Stimulated activated CD4-positive, alpha-beta T cell treated with anti-CD3 and anti-CD28 coated beads, TNF-alpha, amount 100 ng/mL, for 24 hours (primary cell): ENCODE measurements around the gene OR8J3.
"Not testable (repeated sequence)": the region's sequence is repeated elsewhere in the genome, so short reads cannot be mapped to it uniquely, and the experiment has no call there.

ENCODE experiments used
- DNase-seq, 3 experiments: peaks; one replicate each; pipeline ENCODE4 v3.0.0-alpha.2; 2020; ENCODE audit warnings: low read depth in 3 of 3

Gene OR8J3

GRCh38 chr11:56140151-56140661 lies at the start of gene OR8J3:
Gene OR8J3, minus strand, starts transcription at chr11:56140201. Its CDS starts 2,483 bp downstream, at chr11:56137718.
- no peak for DNase-seq

GRCh38 chr11:56188602-56189001 lies 48.6 kb upstream of the OR8J3 start:
- DNase-seq: no peak

- DNase-seq: no peak
Observed at GRCh38 chr11:56183459-56183858, 43.5 kb upstream of the OR8J3 start.

GRCh38 chr11:56176318-56176717 lies 36.3 kb upstream of the OR8J3 start, which contains the start of gene OR5J2:
Gene OR5J2, plus strand, starts transcription at chr11:56176618. Its CDS starts 0 bp downstream, at chr11:56176618.
- DNase-seq: no peak

GRCh38 chr11:56172256-56172830 lies 32.3 kb upstream of the OR8J3 start:
- DNase-seq: no peak

- DNase-seq: no peak
Observed at GRCh38 chr11:56163804-56164203, 23.8 kb upstream of the OR8J3 start.

- DNase-seq: no peak
Observed at GRCh38 chr11:56160217-56160616, 20.2 kb upstream of the OR8J3 start, which contains the start of gene OR8K5. Gene OR8K5, minus strand, starts transcription at chr11:56160317. Its CDS starts 0 bp downstream, at chr11:56160317.

GRCh38 chr11:56152333-56152732 lies 12.3 kb upstream of the OR8J3 start:
- no peak for DNase-seq

GRCh38 chr11:56151376-56151775 lies 11.4 kb upstream of the OR8J3 start:
- DNase-seq: no peak

- not testable (repeated sequence) for DNase-seq
Observed at GRCh38 chr11:56143681-56144080, 3.7 kb upstream of the OR8J3 start.

GRCh38 chr11:56122073-56122472 lies 17.9 kb downstream of the OR8J3 start, which contains the start of gene OR8H3:
Gene OR8H3, plus strand, starts transcription at chr11:56122373. Its CDS starts 0 bp downstream, at chr11:56122373.
- DNase-seq: no peak

GRCh38 chr11:56103210-56103737 lies 36.7 kb downstream of the OR8J3 start, which contains the start of gene OR8H2:
Gene OR8H2, plus strand, starts transcription at chr11:56103687. Its CDS starts 1,356 bp downstream, at chr11:56105043.
- DNase-seq: no peak

GRCh38 chr11:56093008-56093407 lies 47.0 kb downstream of the OR8J3 start, which contains the start of gene OR8I2:
Gene OR8I2, plus strand, starts transcription at chr11:56093308. Its CDS starts 0 bp downstream, at chr11:56093308.
- DNase-seq: no peak

GRCh38 chr11:56089697-56090096 lies 50.3 kb downstream of the OR8J3 start:
- DNase-seq: no peak
